Gastroesophageal sphincter (tissue), 4 donors: ENCODE data around the gene SLC44A1. TPM values are rescaled to one million over a fixed set of nuclear protein-coding genes. Genes with fewer than 3 reads are reported as not detected.

Experiments
- ATAC-seq: fragments of 150-250 bp; one replicate; pipeline ENCODE4 v1.9.1; 2016; ENCODE audit warnings: mild to moderate bottlenecking, moderate library complexity
- H3K27ac ChIP-seq, 4 donors: fragments of 200-600 bp; sonication (generic) in 3 of 4; 1 replicate in 3 of 4; 2 replicates in 1 of 4; pipeline ENCODE4 v1.5.1; 2016 to 2019
- H3K27me3 ChIP-seq: fragments of 200-600 bp; sonication (generic); one replicate; pipeline ENCODE4 v1.5.1; 2019
- H3K36me3 ChIP-seq, 2 donors: fragments of 200-600 bp; sonication (generic); one replicate each; pipeline ENCODE4 v1.5.1; 2019; ENCODE audit warnings: control low read depth in 1 of 2
- H3K4me1 ChIP-seq, 3 donors: fragments of 200-600 bp; sonication (generic); 1 replicate in 2 of 3; 2 replicates in 1 of 3; pipeline ENCODE4 v1.5.1; 2016 to 2019; ENCODE audit warnings: control low read depth in 2 of 3
- H3K4me3 ChIP-seq, 2 donors: fragments of 200-600 bp; sonication (generic); one replicate each; pipeline ENCODE4 v1.5.1; 2019; ENCODE audit warnings: mild to moderate bottlenecking in 1 of 2, moderate library complexity in 1 of 2
- H3K9me3 ChIP-seq, 3 donors: fragments of 200-600 bp; sonication (generic); one replicate each; pipeline ENCODE4 v1.5.1; 2017 to 2019; ENCODE audit warnings: control low read depth in 2 of 3
- EP300 ChIP-seq: sonication (generic); formaldehyde crosslinking; IDR thresholded peaks from one replicate; pipeline ENCODE4 v1.6.1; 2017; ENCODE audit warnings: antibody characterized with exemption, mild to moderate bottlenecking
- POLR2A ChIP-seq, 2 donors: fragments of 450-650 bp; IDR thresholded peaks; one replicate each; pipeline ENCODE4 v1.6.1; 2017; ENCODE audit warnings: antibody characterized with exemption in 2 of 2, mild to moderate bottlenecking in 2 of 2, moderate library complexity in 1 of 2
- POLR2AphosphoS5 ChIP-seq: sonication (generic); formaldehyde crosslinking; IDR thresholded peaks from one replicate; pipeline ENCODE4 v1.6.1; 2017; ENCODE audit warnings: antibody characterized with exemption
- WGBS, 2 donors: methylation state at CpG; one replicate each; pipeline ENCODE4 v1.1.5; 2018; ENCODE audit warnings: low coverage in 1 of 2; 5-methylcytosine and 5-hydroxymethylcytosine counted together
- total RNA-seq, 4 donors: library from RNA; depleted of rRNA; stranded (reverse); fragments of >200 nt; gene quantifications; one replicate each; pipeline ENCODE4 v1.1.0, GENCODE V29; 2016
- TF ChIP-seq, protein P1 (sequence below), 4 experiments: fragments of 200-600 bp in 2 of 4; fragments of 450-650 bp in 2 of 4; sonication (generic) in 1 of 4; IDR thresholded peaks; one replicate each; pipeline ENCODE4 v1.5.1; 2017 to 2019; ENCODE audit warnings: antibody characterized with exemption in 4 of 4, mild to moderate bottlenecking in 2 of 4, moderate library complexity in 2 of 4

Gene SLC44A1
- total RNA-seq, 4 donors from 2014 or later: 27.9 to 49.1 (median 30.6) TPM

DNA sequence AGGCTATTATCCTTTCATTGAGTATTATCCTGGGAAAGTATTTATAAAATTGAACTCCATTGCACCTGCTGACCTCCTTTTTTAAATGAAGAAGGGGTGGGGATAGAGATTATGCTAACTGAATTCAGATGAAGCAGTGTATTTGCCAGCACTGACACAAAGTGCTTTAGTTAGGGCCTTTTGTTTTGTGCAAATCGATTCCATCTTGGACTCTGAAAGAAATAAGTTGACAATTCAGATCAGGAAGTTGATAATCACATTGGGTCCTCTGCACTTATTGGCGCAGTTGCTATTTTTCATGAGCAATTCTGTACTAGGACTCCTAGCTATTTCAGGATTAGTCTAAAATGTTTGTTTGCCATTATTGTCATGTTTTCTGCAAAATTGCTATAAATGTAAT lies 101.8 kb downstream of the SLC44A1 start:
- Histone ChIP-seq H3K27ac (no peak overlapping the region), H3K27me3 (no peaks in the 10 kb centered on the region), H3K4me1 (peaks cover 0 to 17% (median 0%) of the 10 kb centered on the region in 3 donors), H3K36me3 (peaks cover 0 to 9% of the 10 kb centered on the region in 2 donors), H3K4me3 (no peak overlapping the region), H3K9me3 (no peaks in the 10 kb centered on the region)
- WGBS, 2 donors: 82 to 96% methylated on average over 2 of the region's 2 CpGs
- no peak for ATAC-seq
- TF ChIP-seq EP300 (no peak), POLR2A (IDR thresholded peaks at IDR 0.05) (no peak), POLR2AphosphoS5 (no peak)
- TF ChIP-seq, protein P1, sequence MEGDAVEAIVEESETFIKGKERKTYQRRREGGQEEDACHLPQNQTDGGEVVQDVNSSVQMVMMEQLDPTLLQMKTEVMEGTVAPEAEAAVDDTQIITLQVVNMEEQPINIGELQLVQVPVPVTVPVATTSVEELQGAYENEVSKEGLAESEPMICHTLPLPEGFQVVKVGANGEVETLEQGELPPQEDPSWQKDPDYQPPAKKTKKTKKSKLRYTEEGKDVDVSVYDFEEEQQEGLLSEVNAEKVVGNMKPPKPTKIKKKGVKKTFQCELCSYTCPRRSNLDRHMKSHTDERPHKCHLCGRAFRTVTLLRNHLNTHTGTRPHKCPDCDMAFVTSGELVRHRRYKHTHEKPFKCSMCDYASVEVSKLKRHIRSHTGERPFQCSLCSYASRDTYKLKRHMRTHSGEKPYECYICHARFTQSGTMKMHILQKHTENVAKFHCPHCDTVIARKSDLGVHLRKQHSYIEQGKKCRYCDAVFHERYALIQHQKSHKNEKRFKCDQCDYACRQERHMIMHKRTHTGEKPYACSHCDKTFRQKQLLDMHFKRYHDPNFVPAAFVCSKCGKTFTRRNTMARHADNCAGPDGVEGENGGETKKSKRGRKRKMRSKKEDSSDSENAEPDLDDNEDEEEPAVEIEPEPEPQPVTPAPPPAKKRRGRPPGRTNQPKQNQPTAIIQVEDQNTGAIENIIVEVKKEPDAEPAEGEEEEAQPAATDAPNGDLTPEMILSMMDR (IDR thresholded peaks at IDR 0.05): no peak

DNA sequence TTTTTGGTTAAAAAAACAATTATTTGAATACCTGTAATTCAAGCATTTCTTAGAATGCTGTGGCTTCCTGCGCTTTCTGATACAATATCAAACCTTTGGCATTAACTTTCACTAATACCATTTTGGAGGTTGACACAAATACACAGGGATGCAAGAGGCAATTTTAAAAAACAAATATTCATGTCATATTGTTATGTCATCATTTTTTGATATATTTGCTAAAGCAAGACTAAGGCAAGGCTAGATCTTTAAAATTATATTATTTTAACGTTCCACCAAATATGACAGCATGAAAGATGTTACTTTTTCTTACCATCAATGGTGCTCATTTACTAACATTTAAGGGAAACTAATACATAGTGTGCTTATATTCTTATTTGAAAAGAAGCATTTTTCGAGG lies 110.0 kb downstream of the SLC44A1 start:
- 92 to 97% methylated on average over 3 of the region's 3 CpGs for WGBS, 2 donors
- Histone ChIP-seq H3K27me3 (no peaks in the 10 kb centered on the region), H3K4me3 (no peak overlapping the region), H3K9me3 (no peaks in the 10 kb centered on the region), H3K4me1 (peaks cover 0 to 6% (median 0%) of the 10 kb centered on the region in 3 donors), H3K36me3 (peaks cover 0 to 13% of the 10 kb centered on the region in 2 donors), H3K27ac (no peak overlapping the region)
- no peak for ATAC-seq
- TF ChIP-seq EP300 (no peak), POLR2A (IDR thresholded peaks at IDR 0.05) (no peak), POLR2AphosphoS5 (no peak)
- TF ChIP-seq, protein P1 (IDR thresholded peaks at IDR 0.05): no peak

DNA sequence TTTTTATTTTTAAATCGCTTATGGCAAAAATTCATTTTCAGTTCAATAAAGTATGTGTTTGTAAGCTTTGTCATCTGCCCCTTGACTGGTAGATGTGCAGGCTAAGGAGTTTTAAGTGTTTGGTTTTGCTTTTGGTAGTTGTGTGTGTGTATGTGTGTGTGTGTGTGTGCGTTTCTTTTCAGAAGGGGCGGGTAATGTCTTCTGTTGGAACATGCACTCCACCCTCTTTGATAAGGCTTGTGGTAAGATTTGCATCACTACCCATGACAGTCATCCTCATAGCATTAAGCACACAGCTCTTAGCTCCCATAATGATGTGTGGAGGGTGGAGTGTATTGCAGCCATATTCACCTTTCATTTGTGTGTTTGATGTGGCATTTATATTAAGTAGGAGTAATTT lies 111.3 kb downstream of the SLC44A1 start:
- peaks cover 0 to 6% (median 0%) of the 10 kb centered on the region in 3 donors for H3K4me1 ChIP-seq
- no peak overlapping the region for H3K4me3 ChIP-seq
- no peak overlapping the region for H3K27ac ChIP-seq
- no peak for ATAC-seq
- H3K27me3 ChIP-seq: no peaks in the 10 kb centered on the region
- WGBS, 2 donors: 94 to 100% methylated on average over 1 to 3 of the region's 3 CpGs
- H3K9me3 ChIP-seq: no peaks in the 10 kb centered on the region
- H3K36me3 ChIP-seq: peaks cover 0 to 10% of the 10 kb centered on the region in 2 donors
- TF ChIP-seq, protein P1 (IDR thresholded peaks at IDR 0.05): no peak
- TF ChIP-seq POLR2A (IDR thresholded peaks at IDR 0.05): no peak
- TF ChIP-seq POLR2AphosphoS5: no peak
- TF ChIP-seq EP300: no peak

DNA sequence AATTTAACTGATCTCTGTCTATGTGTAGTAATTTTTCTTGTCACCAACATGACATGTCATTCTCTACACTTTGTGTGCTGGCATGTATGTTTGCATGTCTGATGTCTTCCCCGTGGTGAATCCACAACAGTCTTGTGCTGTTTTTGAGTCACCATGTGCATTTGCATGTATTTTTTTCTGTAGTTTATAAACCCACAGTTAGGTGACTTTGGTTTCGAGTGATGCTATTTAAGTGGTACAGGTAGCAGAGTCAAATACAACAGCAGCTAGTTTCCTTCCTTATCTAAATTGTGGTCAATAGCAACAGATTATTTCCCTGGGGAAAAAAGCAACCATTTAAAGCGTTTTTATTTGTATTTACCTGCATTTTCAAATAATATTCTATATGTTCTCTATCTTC lies 113.5 kb downstream of the SLC44A1 start:
- Histone ChIP-seq H3K9me3 (no peaks in the 10 kb centered on the region), H3K4me1 (peaks cover 0 to 6% (median 0%) of the 10 kb centered on the region in 3 donors), H3K27me3 (no peaks in the 10 kb centered on the region), H3K4me3 (no peak overlapping the region), H3K27ac (no peak overlapping the region), H3K36me3 (peaks cover 0 to 27% of the 10 kb centered on the region in 2 donors)
- 90 to 97% methylated on average over 3 of the region's 3 CpGs for WGBS, 2 donors
- no peak for ATAC-seq
- TF ChIP-seq EP300 (no peak), POLR2A (IDR thresholded peaks at IDR 0.05) (no peak), POLR2AphosphoS5 (no peak)
- TF ChIP-seq, protein P1 (IDR thresholded peaks at IDR 0.05): no peak

DNA sequence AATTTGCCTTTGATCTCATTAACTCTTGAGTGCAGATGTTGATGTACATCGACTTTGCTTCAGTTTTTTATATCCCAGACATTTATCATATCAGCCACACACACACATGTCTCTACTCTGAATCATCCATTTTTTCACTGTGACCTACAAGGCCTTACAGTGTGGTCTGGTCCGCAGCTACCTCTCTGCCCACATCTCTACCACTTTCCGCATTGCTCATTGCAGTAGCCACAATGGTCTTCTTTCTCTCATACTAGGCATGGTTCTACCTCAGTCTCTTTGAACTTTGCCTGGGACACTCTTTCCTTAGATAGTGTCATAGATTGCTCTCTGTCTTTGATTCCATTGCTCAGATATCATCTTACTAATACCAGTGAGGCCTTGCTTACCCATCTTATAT lies 115.4 kb downstream of the SLC44A1 start:
- TF ChIP-seq POLR2AphosphoS5: no peak
- TF ChIP-seq, protein P1 (IDR thresholded peaks at IDR 0.05): no peak
- Histone ChIP-seq H3K9me3 (no peaks in the 10 kb centered on the region), H3K27me3 (no peaks in the 10 kb centered on the region), H3K4me1 (peaks cover 0 to 6% (median 0%) of the 10 kb centered on the region in 3 donors), H3K4me3 (no peak overlapping the region), H3K36me3 (peaks cover 0 to 46% of the 10 kb centered on the region in 2 donors), H3K27ac (no peak overlapping the region)
- 87 to 94% methylated on average over 3 of the region's 3 CpGs for WGBS, 2 donors
- no peak for ATAC-seq
